Smooth muscle cell of the brain vasculature (primary cell): ENCODE measurements around the gene JMJD8.

Experiments used
- DNase-seq: peaks from one replicate; pipeline ENCODE4 v3.0.0-alpha.2; 2012; ENCODE audit warnings: low read depth, low spot score

JMJD8 gene

GRCh38 chr16:684071-684794 is at the start of gene JMJD8:
Gene JMJD8 (minus strand): TSS chr16:684334. CDS start chr16:684319, 15 bp downstream.
- DNase-seq: peak; percentile 83

- no peak for DNase-seq
Measured at GRCh38 chr16:733382-734207, 49.5 kb upstream of the JMJD8 start.

GRCh38 chr16:732936-733335 is 48.8 kb upstream of the JMJD8 start:
- DNase-seq: no peak

GRCh38 chr16:732332-732731 is 48.2 kb upstream of the JMJD8 start:
- no peak for DNase-seq

GRCh38 chr16:730666-731509 is 46.8 kb upstream of the JMJD8 start:
- no peak for DNase-seq

- no peak for DNase-seq
Measured at GRCh38 chr16:729768-730665, 45.9 kb upstream of the JMJD8 start.

- no peak for DNase-seq
Measured at GRCh38 chr16:728890-729744, 45.0 kb upstream of the JMJD8 start.

GRCh38 chr16:728131-728889 is 44.2 kb upstream of the JMJD8 start:
- no peak for DNase-seq

GRCh38 chr16:727291-727977 is 43.3 kb upstream of the JMJD8 start:
- DNase-seq: no peak

GRCh38 chr16:726438-727290 is 42.5 kb upstream of the JMJD8 start, which contains the start of the genes CCDC78 and HAGHL:
Gene CCDC78 (minus strand): TSS chr16:726443. CDS start chr16:726367, 76 bp downstream.
Gene HAGHL (plus strand): TSS chr16:727106. CDS start chr16:727510, 404 bp downstream.
- no peak for DNase-seq

GRCh38 chr16:726188-726437 is 42.0 kb upstream of the JMJD8 start:
- DNase-seq: no peak

- DNase-seq: no peak
Measured at GRCh38 chr16:725463-726187, 41.5 kb upstream of the JMJD8 start.

- DNase-seq: no peak
Measured at GRCh38 chr16:725041-725376, 40.9 kb upstream of the JMJD8 start.

- DNase-seq: no peak
Measured at GRCh38 chr16:724188-725040, 40.3 kb upstream of the JMJD8 start.

- no peak for DNase-seq
Measured at GRCh38 chr16:723695-724094, 39.6 kb upstream of the JMJD8 start.
